ENCODE results near the gene RAD51B. TPM values are rescaled to one million over a fixed set of nuclear protein-coding genes. Genes with fewer than 3 reads are reported as not detected.
"Not testable (repeated sequence)": the region's sequence is repeated elsewhere in the genome, so short reads cannot be mapped to it uniquely, and the experiment has no call there.

The RAD51B gene
- total and polyA plus RNA-seq, 2 donors: 6.2 to 92.9 TPM

GRCh38 chr14:67815573-67816225, 3.9 kb upstream of the RAD51B start:
- 5% methylated on average over 14 of the region's 14 CpGs for WGBS
- Histone ChIP-seq H3K36me3 (ENCODE audit: insufficient read depth) (no peaks in the 10 kb centered on the region), H3K4me3 (ENCODE audit: low read depth, low read length) (peak overlapping the region; percentile 72), H3K4me1 (ENCODE audit: insufficient read depth) (no peaks in the 10 kb centered on the region), H3K27ac (ENCODE audit: low read depth) (no peak overlapping the region)
- no peak for DNase-seq (ENCODE audit: extremely low spot score)

DNA sequence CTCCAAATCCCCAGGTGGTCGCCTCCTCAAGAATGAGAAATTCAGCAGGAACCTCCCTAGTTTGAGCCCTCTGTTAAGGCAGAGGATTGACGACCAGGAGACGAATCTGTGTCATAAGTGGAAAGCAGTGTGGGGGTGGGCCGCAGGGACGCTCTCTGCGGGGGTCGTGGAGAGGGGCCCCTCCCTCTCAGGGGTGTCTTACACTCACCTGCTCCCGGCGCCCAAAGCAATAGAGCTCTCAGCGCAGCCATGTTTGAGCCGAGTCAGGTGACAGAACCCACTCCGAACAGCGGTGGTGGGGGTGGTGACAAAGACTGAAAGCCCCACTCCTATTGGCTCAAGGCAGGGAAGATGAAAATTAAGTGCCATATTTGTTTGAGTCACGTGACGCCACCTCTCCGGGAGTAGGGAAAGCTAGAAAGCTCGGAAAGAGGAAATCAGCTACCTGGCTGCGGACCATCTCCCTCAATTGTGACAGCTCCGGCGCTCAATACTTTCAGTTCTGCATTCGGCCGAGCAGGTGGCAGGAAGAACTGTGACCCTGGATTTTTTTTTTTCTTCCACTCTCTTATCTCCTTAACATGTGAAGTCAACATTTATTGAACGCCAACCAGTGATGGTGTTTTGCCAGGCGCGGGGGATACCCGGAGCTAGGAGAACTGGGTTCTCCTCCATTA, 3.1 kb upstream of the RAD51B start, which contains the start of gene ZFYVE26:
TSS of gene ZFYVE26 (minus strand) at position 265 of the 677 bp plus-strand sequence. CDS start 627 bp downstream, outside the sequence.
- no peaks in the 10 kb centered on the region for H3K36me3 ChIP-seq (ENCODE audit: insufficient read depth)
- under 1% methylated on average over 26 of the region's 26 CpGs for WGBS
- DNase-seq (ENCODE audit: extremely low spot score): peak; percentile 96
- no peaks in the 10 kb centered on the region for H3K4me1 ChIP-seq (ENCODE audit: insufficient read depth)
- H3K4me3 ChIP-seq (ENCODE audit: low read depth, low read length): peak within 1 kb of the TSS; percentile 72
- peak within 1 kb of the TSS; percentile 49 for H3K27ac ChIP-seq (ENCODE audit: low read depth)

GRCh38 chr14:67817750-67818438, 1.7 kb upstream of the RAD51B start:
- WGBS: 91% methylated on average over 14 of the region's 14 CpGs

GRCh38 chr14:67818476-67818875, 1.1 kb upstream of the RAD51B start:
- not testable (repeated sequence) for H3K4me1 ChIP-seq (ENCODE audit: insufficient read depth); H3K36me3 ChIP-seq (ENCODE audit: insufficient read depth); DNase-seq (ENCODE audit: extremely low spot score); H3K4me3 ChIP-seq (ENCODE audit: low read depth, low read length); H3K27ac ChIP-seq (ENCODE audit: low read depth)
- 95% methylated on average over 6 of the region's 6 CpGs for WGBS

More at GRCh38 chr14:67817750-67818438, 1.7 kb upstream of the RAD51B start:
- no peak overlapping the region for H3K27ac ChIP-seq (ENCODE audit: low read depth)
- no peak for DNase-seq (ENCODE audit: extremely low spot score)
- no peak overlapping the region for H3K4me3 ChIP-seq (ENCODE audit: low read depth, low read length)
- H3K36me3 ChIP-seq (ENCODE audit: insufficient read depth): no peaks in the 10 kb centered on the region
- H3K4me1 ChIP-seq (ENCODE audit: insufficient read depth): no peaks in the 10 kb centered on the region

- Histone ChIP-seq H3K4me3 (ENCODE audit: low read depth, low read length) (peak overlapping the region; percentile 54), H3K27ac (ENCODE audit: low read depth) (no peak overlapping the region), H3K36me3 (ENCODE audit: insufficient read depth) (no peaks in the 10 kb centered on the region), H3K4me1 (ENCODE audit: insufficient read depth) (no peaks in the 10 kb centered on the region)
- DNase-seq (ENCODE audit: extremely low spot score): no peak
- 15% methylated on average over 13 of the region's 13 CpGs for WGBS
These were observed 921 bp downstream of the RAD51B start for GRCh38 chr14:67820428-67820971.

DNA sequence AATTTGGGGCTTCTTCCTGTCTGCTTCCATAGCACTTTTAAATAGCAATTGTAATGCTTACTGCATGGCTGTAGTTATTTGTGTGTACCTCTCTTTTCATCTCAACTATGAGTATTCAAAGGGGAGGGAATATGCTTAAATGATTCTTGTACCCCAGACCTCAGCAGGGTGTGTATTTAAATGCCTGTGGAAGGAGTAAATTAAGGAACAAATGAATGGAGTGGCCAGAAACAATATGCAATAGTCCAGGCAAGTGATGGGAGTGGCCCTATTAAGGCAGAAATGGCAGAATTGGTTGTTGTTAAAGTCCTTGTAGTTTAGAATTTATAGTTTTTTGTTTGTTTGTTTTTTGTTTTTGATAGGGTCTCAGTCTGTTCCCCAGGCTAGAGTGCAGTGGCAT, 1.5 kb downstream of the RAD51B start:
- H3K4me3 ChIP-seq (ENCODE audit: low read depth, low read length): no peak overlapping the region
- H3K36me3 ChIP-seq (ENCODE audit: insufficient read depth): no peaks in the 10 kb centered on the region
- H3K27ac ChIP-seq (ENCODE audit: low read depth): no peak overlapping the region
- no peak for DNase-seq (ENCODE audit: extremely low spot score)
- H3K4me1 ChIP-seq (ENCODE audit: insufficient read depth): no peaks in the 10 kb centered on the region

- H3K36me3 ChIP-seq (ENCODE audit: insufficient read depth): no peaks in the 10 kb centered on the region
- H3K4me3 ChIP-seq (ENCODE audit: low read depth, low read length): no peak overlapping the region
- 85% methylated on average over 8 of the region's 8 CpGs for WGBS
- H3K4me1 ChIP-seq (ENCODE audit: insufficient read depth): no peaks in the 10 kb centered on the region
- DNase-seq (ENCODE audit: extremely low spot score): no peak
- no peak overlapping the region for H3K27ac ChIP-seq (ENCODE audit: low read depth)
These were observed 11.5 kb downstream of the RAD51B start for GRCh38 chr14:67831113-67831512.

DNA sequence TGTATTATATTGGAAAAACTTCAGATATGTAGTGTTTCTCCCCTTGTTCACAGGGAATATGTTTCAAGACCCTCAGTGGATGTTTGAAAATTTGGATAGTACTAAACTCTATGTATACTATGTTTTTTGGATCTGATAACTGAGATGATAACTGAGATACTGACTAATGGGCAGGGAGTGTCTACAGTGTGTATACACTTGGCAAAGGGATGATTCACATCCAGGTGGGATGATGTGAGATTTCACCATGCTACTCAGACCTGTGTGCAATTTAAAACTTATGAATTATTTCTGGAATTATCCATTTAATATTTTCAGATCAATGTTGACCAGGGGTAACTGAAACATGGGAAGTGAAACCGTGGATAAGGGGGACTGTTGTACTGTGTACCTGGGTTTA, 13.8 kb downstream of the RAD51B start:
- 96% methylated on average over 1 of the region's 1 CpG for WGBS
- Histone ChIP-seq H3K4me1 (ENCODE audit: insufficient read depth) (no peaks in the 10 kb centered on the region), H3K36me3 (ENCODE audit: insufficient read depth) (no peaks in the 10 kb centered on the region), H3K4me3 (ENCODE audit: low read depth, low read length) (no peak overlapping the region), H3K27ac (ENCODE audit: low read depth) (no peak overlapping the region)
- no peak for DNase-seq (ENCODE audit: extremely low spot score)

DNA sequence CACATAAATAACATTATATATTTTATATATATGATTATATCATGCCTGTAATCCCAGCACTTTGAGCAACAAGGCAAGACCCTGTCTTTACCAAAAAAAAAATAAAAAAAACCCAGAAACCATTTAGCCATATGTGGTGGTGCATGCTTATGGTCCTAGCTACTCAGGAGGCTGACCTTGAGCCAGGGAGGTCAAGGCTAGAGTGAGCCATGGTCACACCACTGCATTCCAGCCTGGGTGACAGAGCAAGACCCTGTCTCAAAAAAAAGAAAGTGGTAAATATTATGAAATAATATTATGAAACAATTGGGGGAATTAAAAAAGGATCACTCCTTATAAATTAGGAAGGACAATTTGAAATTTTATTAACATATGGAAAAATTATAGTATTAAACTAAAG, 16.0 kb downstream of the RAD51B start:
- Histone ChIP-seq H3K36me3 (ENCODE audit: insufficient read depth) (no peaks in the 10 kb centered on the region), H3K27ac (ENCODE audit: low read depth) (no peak overlapping the region), H3K4me3 (ENCODE audit: low read depth, low read length) (no peak overlapping the region), H3K4me1 (ENCODE audit: insufficient read depth) (no peaks in the 10 kb centered on the region)
- no peak for DNase-seq (ENCODE audit: extremely low spot score)

- DNase-seq (ENCODE audit: extremely low spot score): peak; percentile 59
- Histone ChIP-seq H3K27ac (ENCODE audit: low read depth) (no peak overlapping the region), H3K4me3 (ENCODE audit: low read depth, low read length) (no peak overlapping the region), H3K36me3 (ENCODE audit: insufficient read depth) (no peaks in the 10 kb centered on the region), H3K4me1 (ENCODE audit: insufficient read depth) (no peaks in the 10 kb centered on the region)
- WGBS: 23% methylated on average over 2 of the region's 2 CpGs
These were observed 17.5 kb downstream of the RAD51B start for GRCh38 chr14:67837011-67837624.

DNA sequence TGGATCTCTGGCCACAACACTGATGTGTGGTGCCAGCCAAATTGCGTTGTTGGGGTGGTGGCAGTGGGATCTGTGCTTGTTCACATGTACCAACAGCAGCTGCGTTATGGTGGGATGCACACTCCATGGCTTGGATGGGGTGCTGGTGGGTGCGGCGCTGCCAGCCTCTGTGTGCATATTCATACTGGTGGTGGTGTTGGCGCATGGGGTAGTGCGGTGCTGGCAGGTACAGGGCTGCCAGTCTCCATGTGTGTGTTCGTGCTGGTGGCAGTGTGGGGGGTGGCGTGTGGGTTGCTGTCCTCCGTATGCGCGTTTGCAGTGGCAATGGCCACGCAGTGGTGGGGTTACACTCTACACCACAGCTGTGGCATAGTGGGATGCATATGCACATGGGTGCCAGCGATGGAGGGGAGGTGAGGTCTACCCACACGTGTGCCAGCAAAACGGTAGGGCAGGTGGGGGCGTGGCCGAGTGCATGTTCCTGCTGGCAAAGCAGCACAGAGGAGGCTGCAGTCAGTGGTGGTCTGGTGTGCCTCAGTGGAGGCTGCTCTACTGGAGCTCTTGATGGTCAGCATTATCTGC, 26.5 kb downstream of the RAD51B start:
- H3K36me3 ChIP-seq (ENCODE audit: insufficient read depth): no peaks in the 10 kb centered on the region
- no peak for DNase-seq (ENCODE audit: extremely low spot score)
- WGBS: 96% methylated on average over 17 of the region's 17 CpGs
- H3K4me1 ChIP-seq (ENCODE audit: insufficient read depth): no peaks in the 10 kb centered on the region
- H3K4me3 ChIP-seq (ENCODE audit: low read depth, low read length): no peak overlapping the region
- no peak overlapping the region for H3K27ac ChIP-seq (ENCODE audit: low read depth)

- Histone ChIP-seq H3K4me1 (ENCODE audit: insufficient read depth) (no peaks in the 10 kb centered on the region), H3K27ac (ENCODE audit: low read depth) (no peak overlapping the region), H3K36me3 (ENCODE audit: insufficient read depth) (no peaks in the 10 kb centered on the region), H3K4me3 (ENCODE audit: low read depth, low read length) (no peak overlapping the region)
- no peak for DNase-seq (ENCODE audit: extremely low spot score)
- 89% methylated on average over 9 of the region's 9 CpGs for WGBS
These were observed 30.7 kb downstream of the RAD51B start for GRCh38 chr14:67850066-67850830.

Measured in urinary bladder (tissue), 4 donors.